NCI-H2029 treated with DMSO at 0.1 percent for 48 hours (cell line): Measurements from ENCODE around the gene WIZ.
"Not testable (repeated sequence)": the region's sequence is repeated elsewhere in the genome, so short reads cannot be mapped to it uniquely, and the experiment has no call there.

Experiments
- DNase-seq: peaks from one replicate; lab custom pipeline; 2025; lab: John Stamatoyannopoulos, UW

Gene WIZ

GRCh38 chr19:15427991-15428471 is 21.7 kb downstream of the WIZ start:
- no peak for DNase-seq

GRCh38 chr19:15427350-15427700 is 22.4 kb downstream of the WIZ start:
- no peak for DNase-seq

- DNase-seq = no peak
Measured at GRCh38 chr19:15426485-15427349, 23.0 kb downstream of the WIZ start.

- DNase-seq = no peak
Measured at GRCh38 chr19:15425321-15425950, 24.3 kb downstream of the WIZ start.

GRCh38 chr19:15424692-15425272 is 25.0 kb downstream of the WIZ start:
- no peak for DNase-seq

- DNase-seq = no peak
Measured at GRCh38 chr19:15424121-15424520, 25.6 kb downstream of the WIZ start.

GRCh38 chr19:15423130-15423529 is 26.6 kb downstream of the WIZ start:
- no peak for DNase-seq

- no peak for DNase-seq
Measured at GRCh38 chr19:15422296-15423075, 27.3 kb downstream of the WIZ start.

GRCh38 chr19:15421721-15422260 is 28.0 kb downstream of the WIZ start:
- peak; percentile 72 for DNase-seq

- DNase-seq = no peak
Measured at GRCh38 chr19:15421136-15421695, 28.5 kb downstream of the WIZ start.

- no peak for DNase-seq
Measured at GRCh38 chr19:15419413-15420025, 30.2 kb downstream of the WIZ start.

GRCh38 chr19:15418579-15419412 is 31.0 kb downstream of the WIZ start, which contains the start of gene AKAP8L:
Gene AKAP8L (minus strand): TSS chr19:15418988. CDS start chr19:15418923, 65 bp downstream.
- DNase-seq = peak; percentile 98

- DNase-seq = no peak
Measured at GRCh38 chr19:15418231-15418578, 31.6 kb downstream of the WIZ start.

- no peak for DNase-seq
Measured at GRCh38 chr19:15417699-15418098, 32.1 kb downstream of the WIZ start.

- peak; percentile 27 for DNase-seq
Measured at GRCh38 chr19:15412832-15413231, 36.9 kb downstream of the WIZ start.

GRCh38 chr19:15411351-15411750 is 38.4 kb downstream of the WIZ start:
- not testable (repeated sequence) for DNase-seq

GRCh38 chr19:15404780-15405211 is 45.0 kb downstream of the WIZ start:
- no peak for DNase-seq

- DNase-seq = no peak
Measured at GRCh38 chr19:15404097-15404779, 45.5 kb downstream of the WIZ start.

- no peak for DNase-seq
Measured at GRCh38 chr19:15403151-15403531, 46.6 kb downstream of the WIZ start.
